HepG2 (cell line): Measurements from ENCODE around the gene OR4C12. TPM values are rescaled to one million over a fixed set of nuclear protein-coding genes. Genes with fewer than 3 reads are reported as not detected.
"Not testable (repeated sequence)": the region's sequence is repeated elsewhere in the genome, so short reads cannot be mapped to it uniquely, and the experiment has no call there.

Experiments used
- ATAC-seq: fragments of 200-7000 bp; cut with Tn5 transposase; 3 replicates; pipeline ENCODE4 v1.9.1; 2020; ENCODE audit warnings: mild to moderate bottlenecking, moderate library complexity
- Bru-seq: library from RNA; stranded (reverse); fragments of 400-500 nt; gene quantifications from one replicate; lab custom pipeline; 2021; lab: Mats Ljungman, UMichigan
- BruChase-seq, 2 experiments: library from RNA; stranded (reverse); fragments of 400-500 nt; gene quantifications; one replicate each; lab custom pipeline; 2021; lab: Mats Ljungman, UMichigan
- BruUV-seq: library from RNA; stranded (reverse); fragments of 400-500 nt; replicated peaks from 2 replicates; lab custom pipeline; 2021; lab: Mats Ljungman, UMichigan
- CTCF ChIA-PET: fragments of 300-600 bp; formaldehyde crosslinking; extraction: SDS; loops from one replicate; lab custom pipeline; 2021; ENCODE audit warnings: low total read pairs, inconsistent platforms, low intra/inter-chr PET ratio; lab: Yijun Ruan, JAX
- POLR2A ChIA-PET: fragments of 350-600 bp; sonication (Branson Sonifier 250); formaldehyde crosslinking; loops from one replicate; lab custom pipeline; 2020; ENCODE audit warnings: antibody characterized with exemption, inconsistent platforms; lab: Yijun Ruan, JAX
- DNase-seq: peaks from one replicate; pipeline ENCODE4 v3.0.0-alpha.2; 2015; ENCODE audit warnings: low spot score
- FAIRE-seq: peaks from 3 replicates; lab custom pipeline; 2011; peaks lifted over from hg19 to GRCh38; lab: Jason Lieb, UNC
- H2AFZ ChIP-seq: one replicate; pipeline ENCODE4 v1.6.1; 2011; ENCODE audit warnings: low read length, inconsistent platforms
- H3K27ac ChIP-seq: fragments of 300-600 bp; 3 replicates; pipeline ENCODE4 v1.8.0; 2011; ENCODE audit warnings: mixed run types, mild to moderate bottlenecking, mixed read lengths, low read length, inconsistent platforms; ENCODE audit not compliant: insufficient read depth; ENCODE audit errors: extremely low read length
- H3K27me3 ChIP-seq, 2 experiments: fragments of 200-600 bp in 1 of 2; 2 replicates in 1 of 2; 3 replicates in 1 of 2; pipeline versions ENCODE4 v1.6.0 to v1.8.0; 2011; ENCODE audit warnings: low read length in 2 of 2, mild to moderate bottlenecking in 2 of 2, moderate library complexity in 2 of 2, inconsistent platforms in 1 of 2; ENCODE audit not compliant: insufficient read depth in 2 of 2, control insufficient read depth in 1 of 2
- H3K36me3 ChIP-seq, 2 experiments: fragments of 200-600 bp in 1 of 2; replicated peaks in 1 of 2; 2 replicates in 1 of 2; 3 replicates in 1 of 2; pipeline versions ENCODE4 v1.5.1 to v1.8.0; 2011; ENCODE audit warnings: low read length in 2 of 2, inconsistent platforms in 1 of 2; ENCODE audit not compliant: insufficient read depth in 2 of 2, control insufficient read depth in 1 of 2
- H3K4me1 ChIP-seq: 2 replicates; pipeline ENCODE4 v1.5.1; 2012; ENCODE audit warnings: low read length, inconsistent platforms; ENCODE audit not compliant: insufficient read depth
- H3K4me2 ChIP-seq: 2 replicates; pipeline ENCODE4 v1.6.0; 2011; ENCODE audit warnings: low read depth, low read length, inconsistent platforms
- H3K4me3 ChIP-seq, 3 experiments: fragments of 200-600 bp in 1 of 3; sonication (generic), shearing (Covaris generic) in 1 of 3; replicated peaks in 1 of 3; 2 replicates each; pipeline ENCODE4 v1.5.1; 2011 to 2016; ENCODE audit warnings: low read length in 3 of 3, inconsistent platforms in 2 of 3, low read depth in 2 of 3, mild to moderate bottlenecking in 2 of 3, control low read depth in 1 of 3, mixed read lengths in 1 of 3; ENCODE audit not compliant: insufficient read depth in 1 of 3
- H3K79me2 ChIP-seq: one replicate; pipeline ENCODE4 v1.6.1; 2011; ENCODE audit warnings: low read length, inconsistent platforms; ENCODE audit not compliant: insufficient read depth
- H3K9ac ChIP-seq: 2 replicates; pipeline ENCODE4 v1.6.0; 2011; ENCODE audit warnings: mild to moderate bottlenecking, low read depth, low read length, inconsistent platforms; ENCODE audit not compliant: insufficient read depth
- H3K9me3 ChIP-seq: 2 replicates; pipeline ENCODE4 v1.5.1; 2012; ENCODE audit warnings: mild to moderate bottlenecking, low read length
- H4K20me1 ChIP-seq: 2 replicates; pipeline ENCODE4 v1.6.0; 2011; ENCODE audit warnings: inconsistent platforms, mild to moderate bottlenecking, low read length, moderate library complexity; ENCODE audit not compliant: insufficient read depth
- NFE2L1 ChIP-seq: sonication (generic); formaldehyde crosslinking; IDR thresholded peaks from 2 replicates; pipeline ENCODE4 v1.4.0; 2020; ENCODE audit warnings: missing genetic modification reagents, mild to moderate bottlenecking, borderline replicate concordance
- WGBS: methylation state at CpG from one replicate; pipeline ENCODE4 v1.1.6; 2017; ENCODE audit warnings: low lambda C conversion rate; 5-methylcytosine and 5-hydroxymethylcytosine counted together
- in situ Hi-C: cut with HindIII; loops from 2 replicates; pipeline ENCODE4 v1.10.0; 2017; ENCODE audit warnings: low pct_unique_long_range_greater_than_20kb; ENCODE audit not compliant: extremely low pct_ligation_motif_present
- intact Hi-C: fragments of 100-400 bp; cut with micrococcal nuclease; formaldehyde crosslinking; loops from one replicate; pipeline ENCODE4 v1.10.0; 2022; ENCODE audit not compliant: unreplicated experiment
- long read RNA-seq, 2 experiments: library from RNA in 1 of 2; library from polyadenylated mRNA in 1 of 2; stranded (forward) in 1 of 2; unstranded in 1 of 2; transcript quantifications; one replicate each; pipeline ENCODE4 v2.0.0, GENCODE V29; 2019 to 2022
- polyA minus RNA-seq, 3 experiments: library from RNA; depleted of rRNA, polyadenylated mRNA; stranded (reverse); fragments of >200 nt; gene quantifications; 2 replicates each; pipeline ENCODE4 v1.2.3, GENCODE V29; 2011; ENCODE audit warnings: low replicate concordance in 1 of 3
- polyA plus RNA-seq, 8 experiments: library from polyadenylated mRNA; depleted of rRNA in 3 of 8; stranded (reverse) in 7 of 8; unstranded in 1 of 8; fragments of >200 nt; fragmentation: Illumina TruSeq in 4 of 8; extraction: Trizol in 4 of 8; gene quantifications; 2 replicates each; pipeline versions ENCODE4 v1.2.1 to v1.2.3, GENCODE V29; 2011 to 2016; ENCODE audit warnings: low read depth in 4 of 8, missing spikeins in 1 of 8, mixed read lengths in 1 of 8; ENCODE audit not compliant: insufficient read depth in 1 of 8
- total RNA-seq, 5 experiments: library from RNA; depleted of rRNA; stranded (reverse); fragments of >200 nt; fragmentation: Illumina TruSeq; extraction: Trizol; gene quantifications; 2 replicates each; pipeline ENCODE4 v1.2.3, GENCODE V29; 2016; ENCODE audit warnings: low read depth in 1 of 5
- TF ChIP-seq, protein P1 (sequence below): sonication (generic); formaldehyde crosslinking; IDR thresholded peaks from 2 replicates; pipeline ENCODE4 v1.5.0; 2020; ENCODE audit warnings: mild to moderate bottlenecking, low read depth, missing genetic modification reagents, borderline replicate concordance

Gene OR4C12
- not detected in 2 replicates for total RNA-seq (2016; rRNA removed; fragmentation: Illumina TruSeq; extraction: Trizol)
- total RNA-seq (2016; cell fraction: cytosol; rRNA removed; fragmentation: Illumina TruSeq; extraction: Trizol; ENCODE audit: low read depth): not detected in 2 replicates
- total RNA-seq (2016; cell fraction: insoluble cytoplasmic fraction; rRNA removed; fragmentation: Illumina TruSeq; extraction: Trizol): not detected in 2 replicates
- total RNA-seq (2016; cell fraction: membrane; rRNA removed; fragmentation: Illumina TruSeq; extraction: Trizol): not detected in 2 replicates
- total RNA-seq (2016; cell fraction: nucleus; rRNA removed; fragmentation: Illumina TruSeq; extraction: Trizol): not detected in 2 replicates
- not detected in 2 replicates for polyA plus RNA-seq (2011; rRNA removed)
- not detected in 2 replicates for polyA plus RNA-seq (2011; cell fraction: cytosol; rRNA removed)
- polyA plus RNA-seq (2011; cell fraction: nucleus; rRNA removed): not detected in 2 replicates
- not detected in 2 replicates for polyA plus RNA-seq (2012)
- polyA plus RNA-seq (2016; cell fraction: cytosol; fragmentation: Illumina TruSeq; extraction: Trizol; ENCODE audit: low read depth): not detected in 2 replicates
- not detected in 2 replicates for polyA plus RNA-seq (2016; cell fraction: insoluble cytoplasmic fraction; fragmentation: Illumina TruSeq; extraction: Trizol; ENCODE audit: low read depth)
- not detected in 2 replicates for polyA plus RNA-seq (2016; cell fraction: membrane; fragmentation: Illumina TruSeq; extraction: Trizol; ENCODE audit: low read depth)
- not detected in 2 replicates for polyA plus RNA-seq (2016; cell fraction: nucleus; fragmentation: Illumina TruSeq; extraction: Trizol; ENCODE audit: insufficient read depth, low read depth)
- polyA minus RNA-seq (2011; rRNA and poly(A)+ RNA removed; ENCODE audit: low replicate concordance): not detected in 2 replicates
- not detected in 2 replicates for polyA minus RNA-seq (2011; cell fraction: cytosol; rRNA and poly(A)+ RNA removed)
- polyA minus RNA-seq (2011; cell fraction: nucleus; rRNA and poly(A)+ RNA removed): not detected in 2 replicates
- not detected for Bru-seq, nascent RNA
- not detected for BruChase-seq, experiment 1, labeled RNA remaining after a 6-hour chase
- BruChase-seq, experiment 2, labeled RNA remaining after a 2-hour chase: not detected
- long read RNA-seq, experiment 1: 0 reads
- long read RNA-seq, experiment 2: 0 reads

DNA sequence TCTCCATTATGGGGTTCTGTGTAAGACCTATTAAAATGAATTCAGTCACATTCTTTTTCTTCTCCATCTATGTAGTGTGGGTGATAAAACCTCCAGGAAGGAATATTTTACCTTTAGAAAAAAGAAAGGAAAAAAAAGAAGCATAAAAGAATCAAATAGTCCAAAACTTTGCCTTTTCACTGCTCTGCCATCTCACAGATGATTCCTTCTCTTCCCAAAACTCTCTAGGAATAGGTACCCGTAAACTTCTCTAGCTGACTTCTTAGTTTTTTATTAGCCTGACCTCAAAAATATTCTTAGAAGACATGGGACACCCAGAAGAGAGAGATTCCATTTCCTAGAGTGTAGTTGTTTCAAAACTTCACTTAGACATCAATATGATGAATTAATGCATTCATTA, at the start of gene OR4C12:
OR4C12 (minus strand) TSS at position 101 of the 400 bp plus-strand sequence; CDS start at position 67, 34 bp downstream.
- H3K27me3 ChIP-seq, H3K9me3 ChIP-seq, H3K36me3 ChIP-seq, BruUV-seq, H3K9ac ChIP-seq, FAIRE-seq, H3K4me1 ChIP-seq, CTCF ChIA-PET, DNase-seq, H3K79me2 ChIP-seq, intact Hi-C loops, ATAC-seq, H3K27ac ChIP-seq, H3K4me3 ChIP-seq, H3K4me2 ChIP-seq, H4K20me1 ChIP-seq, H2AFZ ChIP-seq, in situ Hi-C loops, POLR2A ChIA-PET: not testable (repeated sequence)
- WGBS: 2% methylated on average over 1 of the region's 1 CpG

DNA sequence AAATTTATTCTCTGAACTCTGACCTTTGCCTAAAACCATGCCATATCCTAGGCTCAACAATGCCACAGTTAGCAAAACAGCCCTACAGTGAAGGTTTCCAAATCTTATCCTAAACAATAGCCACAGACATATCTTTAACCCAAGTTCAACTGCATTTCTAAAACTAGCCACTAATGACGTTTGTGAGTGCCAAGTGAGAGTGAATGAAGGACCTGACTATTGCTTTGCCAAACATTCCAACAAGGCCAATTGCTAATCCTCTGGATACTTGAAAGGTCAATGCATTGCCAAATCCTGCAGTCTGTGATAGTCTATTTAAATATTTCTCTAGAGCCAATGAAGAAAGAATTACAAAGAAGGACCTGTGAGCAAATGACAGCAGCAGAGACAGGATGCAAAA, 47.9 kb upstream of the OR4C12 start:
- no TSS peak for BruUV-seq
- no peak for FAIRE-seq
- in situ Hi-C loops: no loop called here
- TF ChIP-seq, protein P1, sequence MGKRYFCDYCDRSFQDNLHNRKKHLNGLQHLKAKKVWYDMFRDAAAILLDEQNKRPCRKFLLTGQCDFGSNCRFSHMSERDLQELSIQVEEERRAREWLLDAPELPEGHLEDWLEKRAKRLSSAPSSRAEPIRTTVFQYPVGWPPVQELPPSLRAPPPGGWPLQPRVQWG (CRISPR knock-in tag): no peak
- no peak for TF ChIP-seq NFE2L1 (CRISPR knock-in tag)
- TF ChIP-seq, all 625 proteins: peak for 0
- intact Hi-C loops: no loop called here
- no peak overlapping the region for H3K9ac ChIP-seq
- H3K27ac ChIP-seq: no peak overlapping the region
- H4K20me1 ChIP-seq: no peaks in the 10 kb centered on the region
- ChIA-PET CTCF (no interaction called here), POLR2A (no interaction called here)
- H3K4me3 ChIP-seq: no peak overlapping the region
- no peaks in the 10 kb centered on the region for H3K36me3 ChIP-seq
- no peaks in the 10 kb centered on the region for H3K79me2 ChIP-seq
- ATAC-seq (no peak), DNase-seq (no peak)
- H2AFZ ChIP-seq: no peak overlapping the region
- H3K4me1 ChIP-seq: no peaks in the 10 kb centered on the region
- no peaks in the 10 kb centered on the region for H3K27me3 ChIP-seq
- 0% methylated on average over 1 of the region's 1 CpG for WGBS
- H3K9me3 ChIP-seq: peaks cover 54% of the 10 kb centered on the region
- no peak overlapping the region for H3K4me2 ChIP-seq
